GM20000 (cell line): ENCODE data around the gene FBXO28.
A peak's percentile ranks its signal among the peaks of the same experiment; 100 is the strongest.

Experiments used
- DNase-seq: peaks from one replicate; pipeline ENCODE4 v3.0.0; 2012; ENCODE audit warnings: low spot score
- CTCF ChIP-seq: IDR thresholded peaks from 2 replicates; pipeline ENCODE4 v1.5.1; 2012; ENCODE audit warnings: mild to moderate bottlenecking, control low read depth; ENCODE audit errors: extremely low read depth, missing control alignments

Gene FBXO28

GRCh38 chr1:224183591-224184312, 69.8 kb downstream of the FBXO28 start:
- no peak for TF ChIP-seq CTCF
- DNase-seq, result peak; percentile 79

- TF ChIP-seq CTCF, result no peak
- no peak for DNase-seq
Measured at GRCh38 chr1:224185208-224185607, 71.3 kb downstream of the FBXO28 start.

- no peak for DNase-seq
- no peak for TF ChIP-seq CTCF
Measured at GRCh38 chr1:224188286-224188685, 74.4 kb downstream of the FBXO28 start.

GRCh38 chr1:224189561-224189960, 75.7 kb downstream of the FBXO28 start:
- no peak for DNase-seq
- no peak for TF ChIP-seq CTCF

- no peak for DNase-seq
- no peak for TF ChIP-seq CTCF
Measured at GRCh38 chr1:224192082-224192788, 78.3 kb downstream of the FBXO28 start.

- DNase-seq, result no peak
- TF ChIP-seq CTCF, result no peak
Measured at GRCh38 chr1:224193319-224193966, 79.5 kb downstream of the FBXO28 start.
